ENCODE data around the gene CCDC88C.

The CCDC88C gene

DNA sequence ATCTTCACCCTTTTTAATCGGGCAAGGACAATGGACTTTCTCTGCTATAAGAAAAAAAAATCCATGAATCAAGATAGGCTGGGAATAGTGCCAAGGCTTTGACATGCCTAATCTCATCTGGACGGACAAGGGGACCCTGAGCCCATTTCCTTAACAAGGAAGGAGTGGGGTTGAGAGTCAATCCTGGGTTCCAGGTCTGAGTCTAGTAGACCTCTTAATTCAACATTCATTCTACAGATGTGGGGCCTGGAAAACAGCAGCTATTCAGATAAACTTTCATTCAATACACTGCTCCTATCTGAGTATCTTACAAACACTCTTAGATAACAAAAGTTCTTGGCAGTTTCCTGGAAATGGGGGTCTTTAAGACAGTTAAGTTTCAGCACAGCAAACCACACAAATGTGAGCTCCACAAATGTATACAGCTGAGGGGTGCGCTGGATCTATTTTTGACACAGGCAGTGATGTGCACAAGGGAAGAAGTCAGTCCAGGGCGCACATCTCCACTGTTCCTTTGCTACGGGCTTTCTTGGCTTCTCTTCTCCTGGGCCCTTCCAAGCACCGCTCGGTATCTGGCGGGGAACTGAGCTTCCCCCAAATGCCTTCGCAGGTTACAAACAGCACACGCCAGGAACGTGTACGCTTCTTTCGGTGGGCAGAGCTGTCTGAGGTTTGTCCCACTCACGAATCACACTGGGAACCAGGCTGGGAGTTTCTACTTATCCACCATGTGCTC lies 90.9 kb downstream of the CCDC88C start:
- no peak for DNase-seq

DNA sequence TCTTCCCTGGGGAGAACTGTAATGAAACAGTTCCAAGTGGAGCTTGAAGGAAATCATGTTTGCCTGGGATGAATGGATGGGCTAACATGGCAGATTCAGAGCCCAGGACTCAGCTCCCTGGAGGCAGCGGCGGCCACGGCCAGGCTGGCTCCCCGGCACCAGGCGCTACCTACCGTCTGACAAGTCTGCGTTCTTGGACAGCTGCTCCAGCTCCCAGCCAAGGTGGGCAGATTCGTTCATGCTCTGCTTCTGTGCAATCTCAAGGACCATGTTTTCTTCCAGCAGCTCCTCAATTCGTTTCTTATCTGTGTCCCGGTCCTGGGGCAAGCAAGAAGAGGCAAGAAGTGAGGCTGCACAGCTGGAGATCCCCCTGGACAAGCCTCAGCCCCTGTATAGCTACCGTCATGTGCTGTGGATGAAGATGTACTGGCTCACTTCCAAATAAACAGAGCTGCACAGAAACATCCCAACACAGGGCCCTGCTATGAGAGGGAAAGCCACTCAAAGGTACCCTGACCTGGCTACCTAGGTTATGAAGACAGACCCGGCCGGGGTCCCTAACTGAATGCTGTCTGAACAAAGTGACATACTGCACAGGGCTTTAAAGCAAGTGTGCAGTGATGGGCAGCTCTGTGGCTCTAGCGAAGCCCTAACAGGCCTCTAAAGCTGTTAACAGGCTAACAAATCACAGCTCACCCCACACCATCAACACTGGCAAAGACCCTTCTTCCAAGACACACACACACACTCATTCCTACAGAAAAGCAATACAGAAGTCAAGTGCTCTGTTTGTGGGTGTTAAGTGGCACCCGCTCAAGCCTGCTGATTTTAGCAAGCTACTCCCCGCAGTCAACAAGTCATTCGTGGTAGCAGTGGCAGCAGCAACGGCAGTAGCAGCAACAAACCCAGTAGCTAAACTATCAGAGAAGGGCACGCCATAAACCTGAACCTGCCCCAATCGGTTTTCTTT lies 92.7 kb downstream of the CCDC88C start:
- DNase-seq: no peak

DNA sequence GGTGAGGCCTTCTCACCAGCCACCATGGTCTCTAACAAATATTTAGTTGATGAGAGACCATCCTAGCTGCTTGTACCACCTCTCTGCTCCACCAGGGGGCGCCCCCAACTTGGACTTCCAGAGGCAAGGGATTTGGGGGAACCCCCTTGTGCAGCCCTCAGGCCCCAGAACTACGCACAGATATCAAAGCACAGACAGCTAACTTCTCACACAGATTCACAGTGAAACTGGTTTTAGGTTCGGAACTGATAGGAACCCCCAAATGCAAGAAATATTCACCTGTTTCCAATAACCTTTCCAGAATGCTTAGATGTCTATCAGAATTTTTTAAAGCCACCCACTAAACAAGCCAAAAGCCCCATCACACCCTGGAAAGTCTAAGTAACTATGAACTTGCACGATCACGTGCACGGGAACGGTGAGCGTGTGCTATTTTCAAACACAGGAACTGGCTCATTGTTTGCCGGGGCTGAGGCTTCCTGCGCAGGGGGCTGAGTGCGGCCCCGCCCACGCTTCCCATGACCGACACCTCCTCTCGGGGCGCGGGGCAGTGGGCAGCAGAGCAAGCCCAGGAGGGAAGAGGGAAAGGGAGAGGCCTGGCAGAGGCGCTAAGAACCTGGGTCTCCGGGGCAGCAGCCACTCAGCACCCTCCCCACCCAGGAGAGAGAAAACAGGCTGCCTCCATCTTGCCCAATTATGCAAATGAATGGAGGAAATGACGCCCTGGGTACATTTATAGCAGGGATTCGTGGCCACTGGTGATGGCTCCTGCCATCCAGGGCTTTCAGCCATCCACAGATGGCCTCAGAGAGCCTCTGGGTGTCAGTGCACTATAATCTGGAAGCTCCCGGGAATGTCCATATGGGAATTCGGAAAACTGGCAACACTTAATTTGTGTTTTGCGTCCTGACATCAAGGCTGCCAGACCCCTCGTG lies 93.7 kb downstream of the CCDC88C start:
- peak; percentile 95 for DNase-seq

DNA sequence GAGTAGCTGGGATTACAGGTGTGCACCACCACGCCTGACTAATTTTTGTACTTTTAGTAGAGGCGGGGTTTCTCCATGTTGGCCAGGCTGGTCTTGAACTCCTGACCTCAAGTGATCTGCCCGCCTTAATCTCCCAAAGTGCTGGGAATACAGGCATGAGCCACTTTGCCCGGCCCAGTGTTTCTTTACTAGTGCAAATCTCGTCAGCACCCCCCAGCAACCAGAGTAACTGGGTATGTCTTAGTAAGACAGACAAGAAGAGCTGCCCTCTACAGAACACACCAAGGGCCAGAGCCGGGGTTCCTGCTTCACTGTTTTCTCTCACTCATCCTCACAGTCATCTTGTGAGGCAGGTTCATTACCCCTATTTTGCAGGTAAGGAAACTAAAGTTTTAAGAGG lies 94.6 kb downstream of the CCDC88C start:
- DNase-seq: no peak

DNA sequence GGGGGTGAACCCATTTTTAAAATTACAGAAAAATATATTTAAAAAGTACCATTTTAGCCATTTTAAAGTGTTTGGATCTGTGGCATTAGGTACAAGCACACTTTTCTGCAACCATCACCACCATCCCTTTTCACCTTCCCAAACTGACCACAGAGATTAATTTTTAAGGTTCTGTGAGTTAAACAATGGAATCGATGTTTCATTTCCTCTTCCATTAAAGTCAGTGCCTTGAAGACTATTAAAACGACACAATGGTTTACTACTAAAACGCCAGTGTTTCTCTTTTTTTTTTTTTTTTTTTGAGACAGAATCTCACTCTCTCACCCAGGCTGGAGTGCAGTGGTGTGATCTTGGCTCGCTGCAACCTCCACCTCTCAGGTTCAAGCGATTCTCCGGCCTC lies 95.0 kb downstream of the CCDC88C start:
- no peak for DNase-seq

DNA sequence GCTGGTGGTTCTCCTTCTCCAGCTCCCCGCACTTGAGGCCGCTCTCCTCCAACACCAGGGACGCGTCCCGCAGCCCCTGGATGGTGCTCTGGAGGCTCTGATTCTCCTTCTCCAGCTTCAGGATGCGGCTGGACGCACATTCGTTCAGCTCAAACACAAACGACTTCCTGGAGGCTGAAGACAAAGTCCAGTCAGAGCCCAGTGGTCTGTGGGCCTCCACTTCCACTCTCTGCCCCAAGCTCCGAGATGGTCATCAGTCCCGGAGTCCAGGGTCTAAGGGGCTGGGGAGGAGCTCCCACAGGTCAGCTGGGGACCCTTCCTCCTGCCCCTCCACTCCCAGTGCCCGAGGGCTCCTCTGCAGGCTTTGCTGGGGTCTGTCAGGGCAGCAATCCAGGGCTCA lies 96.5 kb downstream of the CCDC88C start:
- no peak for DNase-seq

DNA sequence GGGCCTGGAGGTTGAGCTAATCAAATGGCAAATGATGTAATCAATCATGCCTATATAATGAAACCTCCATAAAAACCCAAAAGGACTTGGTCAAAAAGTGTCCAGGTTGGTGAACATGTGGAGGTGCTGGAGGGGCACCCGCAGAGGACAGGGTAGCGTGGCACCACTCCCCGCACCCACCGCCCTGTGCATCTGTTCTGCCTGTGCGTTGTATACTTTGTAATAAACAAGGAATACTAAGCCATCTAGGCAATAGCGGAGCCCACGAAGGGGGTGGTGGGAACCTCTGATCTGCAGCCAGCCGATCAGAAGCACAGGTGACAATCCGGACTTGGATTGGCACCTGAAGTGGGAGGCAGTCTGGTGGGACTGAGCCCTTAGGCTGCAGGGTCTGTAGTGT lies 97.4 kb downstream of the CCDC88C start:
- no peak for DNase-seq

DNA sequence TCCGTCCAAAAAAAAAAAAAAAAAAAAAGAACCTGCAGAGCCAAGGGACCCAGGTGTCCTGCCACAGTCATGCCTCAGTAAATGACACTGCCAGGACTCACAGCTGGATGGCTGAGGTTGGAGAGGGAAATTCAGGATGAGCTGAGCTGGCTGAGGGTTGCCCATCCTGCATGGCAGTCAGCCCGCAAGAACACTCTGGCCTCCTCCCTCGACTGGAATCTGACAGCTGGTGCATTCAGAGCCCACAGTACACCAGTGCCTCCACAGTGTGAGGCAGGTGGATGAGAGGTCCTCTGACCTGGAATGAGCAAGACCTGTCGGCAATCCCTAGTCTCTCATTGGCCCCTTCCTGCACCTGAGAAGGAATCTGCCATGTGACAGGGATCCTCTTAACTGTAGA lies 98.7 kb downstream of the CCDC88C start:
- no peak for DNase-seq

DNA sequence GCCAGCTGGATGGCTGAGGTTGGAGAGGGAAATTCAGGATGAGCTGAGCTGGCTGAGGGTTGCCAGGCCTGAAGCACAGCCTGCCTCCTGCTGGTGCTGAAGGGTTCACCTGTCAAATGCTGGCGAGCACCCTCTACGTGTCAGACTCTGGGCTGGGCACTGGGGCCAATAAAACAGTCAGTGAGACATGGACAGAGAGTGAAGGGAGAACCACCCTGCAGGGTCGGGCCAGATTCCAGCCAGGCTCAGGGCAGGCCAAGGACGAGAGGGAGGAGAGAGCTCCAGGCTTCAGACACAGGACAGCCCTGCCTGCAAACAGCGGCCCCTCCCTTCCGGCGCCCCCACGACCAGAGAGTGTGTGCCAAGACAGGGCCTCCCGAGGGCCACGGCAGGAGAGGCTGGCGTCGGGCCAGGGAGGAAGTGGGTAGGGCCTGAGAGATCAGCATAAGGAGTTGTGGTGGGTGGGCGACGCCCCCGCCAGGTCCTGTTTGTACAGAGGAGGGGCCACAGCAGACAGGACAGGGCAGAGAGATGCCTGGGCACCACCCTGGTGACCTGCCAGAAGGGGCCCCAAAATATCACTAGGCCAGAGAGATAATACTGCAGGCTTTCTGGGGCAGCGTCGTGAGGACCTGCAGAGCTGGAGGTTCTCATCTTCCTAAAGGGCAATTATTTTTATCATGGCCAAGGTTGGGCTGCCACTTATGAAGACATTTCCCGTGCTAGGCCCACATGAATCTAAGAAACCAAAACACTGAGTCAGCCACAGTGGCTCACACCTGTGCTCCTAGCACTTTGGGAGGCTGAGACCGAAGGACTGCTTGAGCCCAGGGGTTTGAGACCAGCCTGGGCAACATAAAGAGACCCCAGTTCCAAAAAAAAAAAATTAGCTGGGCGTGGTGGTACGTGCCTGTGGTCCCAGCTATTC lies 100.0 kb downstream of the CCDC88C start:
- DNase-seq: peak; percentile 89

DNA sequence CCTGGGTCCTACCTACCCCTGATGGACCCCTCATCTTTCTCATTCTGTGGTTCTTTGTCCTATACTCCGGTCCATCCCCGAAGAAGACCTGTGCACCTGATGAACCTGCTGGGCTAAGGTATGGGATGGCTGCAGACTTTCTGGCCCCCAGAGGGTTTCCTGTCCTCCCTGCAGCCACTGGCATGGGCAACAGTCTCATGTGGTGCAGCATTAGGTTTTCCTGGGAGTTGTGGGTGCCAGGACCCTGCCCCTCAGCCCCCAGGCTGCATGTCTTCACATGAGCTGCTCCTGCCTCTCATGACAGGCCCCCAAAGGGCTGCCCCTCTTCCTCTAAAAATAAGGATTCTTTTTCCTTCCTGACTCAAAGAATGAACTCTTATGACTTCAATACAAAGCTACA lies 100.9 kb downstream of the CCDC88C start:
- no peak for DNase-seq

DNA sequence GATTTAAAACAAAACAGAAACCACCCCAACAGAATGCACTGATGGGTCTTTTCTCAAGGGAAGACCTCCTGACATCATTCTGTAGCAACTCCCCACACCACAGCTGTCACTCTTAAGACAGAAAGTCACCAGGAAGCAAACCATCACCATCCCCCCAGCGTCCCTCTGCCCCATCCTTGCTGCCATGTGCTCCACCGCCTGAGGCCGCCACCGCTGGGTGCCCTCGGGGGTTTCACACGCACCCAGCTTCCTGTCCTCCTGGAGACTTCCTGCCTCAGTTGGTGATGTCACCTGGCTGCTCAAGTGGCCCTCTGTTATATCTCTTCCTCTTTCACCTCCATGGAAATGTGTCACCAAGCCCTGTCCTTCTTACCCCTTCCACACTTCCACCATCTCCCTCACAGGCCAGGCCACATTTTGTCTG lies 101.8 kb downstream of the CCDC88C start:
- DNase-seq: peak; percentile 89

DNA sequence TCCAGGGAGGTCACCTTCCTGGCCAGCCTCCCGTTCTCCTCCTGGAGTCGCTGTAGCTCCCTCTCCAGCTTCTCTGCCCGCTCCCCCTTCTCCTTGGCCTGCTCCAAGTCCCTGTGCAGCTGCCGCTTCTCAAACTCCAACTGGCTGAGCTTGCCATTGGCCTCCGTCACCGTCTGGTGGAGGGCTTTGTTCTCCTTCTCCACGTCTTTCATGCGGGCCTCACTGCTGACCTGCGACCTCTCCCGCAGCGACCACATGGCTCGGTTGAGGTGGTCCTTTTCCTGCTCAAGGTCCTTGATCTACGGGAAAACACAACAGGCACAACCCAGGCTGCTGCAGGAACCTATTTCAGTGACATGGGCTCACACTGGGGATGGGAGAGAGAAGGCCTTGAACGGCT lies 103.8 kb downstream of the CCDC88C start:
- no peak for DNase-seq

DNA sequence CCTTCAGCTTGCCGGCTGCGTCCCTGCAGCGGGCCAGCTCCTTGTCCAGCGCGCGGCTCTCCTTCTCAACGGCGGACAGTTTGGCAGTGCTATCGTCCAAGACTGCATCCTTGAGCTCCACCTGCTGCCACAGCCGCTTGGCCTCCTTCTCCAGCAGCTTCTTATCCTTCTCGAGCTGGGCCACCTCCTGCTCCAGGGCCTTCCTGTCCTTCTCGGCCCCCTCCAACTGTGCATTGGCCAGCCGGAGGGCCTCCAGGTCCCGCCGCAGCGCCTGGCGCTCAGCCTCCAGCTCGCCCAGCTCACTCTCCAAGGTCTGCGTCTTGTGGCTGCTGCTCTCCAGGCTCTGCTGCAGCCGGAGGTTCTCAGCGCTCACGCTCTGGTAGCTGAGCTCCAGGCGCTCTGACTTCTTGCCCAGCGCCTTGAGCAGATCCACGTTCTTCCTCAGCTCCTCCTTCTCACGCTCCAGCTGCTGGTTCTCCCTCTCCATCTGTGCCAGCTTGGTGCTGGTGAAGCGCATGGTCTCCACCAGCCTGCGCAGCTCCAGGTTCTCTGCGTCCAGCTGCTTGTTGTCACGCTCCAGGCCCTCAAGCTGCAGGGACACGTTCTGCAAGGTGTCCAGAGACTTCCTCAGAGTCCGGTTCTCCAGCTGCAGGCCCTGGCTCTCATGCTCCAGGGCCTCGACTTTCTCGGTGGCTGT lies 104.3 kb downstream of the CCDC88C start:
- no peak for DNase-seq

DNA sequence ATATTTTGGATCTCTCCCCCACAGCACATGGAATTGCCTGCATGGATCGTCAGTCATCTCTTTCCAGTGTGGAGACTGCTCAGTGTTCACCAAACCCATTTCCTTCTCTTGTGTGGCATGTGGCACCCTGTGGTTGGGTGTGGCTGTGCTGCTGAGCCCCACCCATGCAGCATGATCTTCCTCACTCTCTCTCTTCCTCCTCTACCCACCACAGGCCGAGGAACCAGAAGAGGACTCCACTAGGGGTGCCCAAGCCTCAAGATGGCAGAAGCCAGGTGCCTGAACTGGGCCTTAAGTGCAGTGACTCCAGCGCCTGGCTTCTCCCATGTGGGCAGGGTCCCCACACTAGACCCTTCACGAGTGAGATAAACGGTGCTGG lies 106.3 kb downstream of the CCDC88C start:
- DNase-seq: peak; percentile 56

DNA sequence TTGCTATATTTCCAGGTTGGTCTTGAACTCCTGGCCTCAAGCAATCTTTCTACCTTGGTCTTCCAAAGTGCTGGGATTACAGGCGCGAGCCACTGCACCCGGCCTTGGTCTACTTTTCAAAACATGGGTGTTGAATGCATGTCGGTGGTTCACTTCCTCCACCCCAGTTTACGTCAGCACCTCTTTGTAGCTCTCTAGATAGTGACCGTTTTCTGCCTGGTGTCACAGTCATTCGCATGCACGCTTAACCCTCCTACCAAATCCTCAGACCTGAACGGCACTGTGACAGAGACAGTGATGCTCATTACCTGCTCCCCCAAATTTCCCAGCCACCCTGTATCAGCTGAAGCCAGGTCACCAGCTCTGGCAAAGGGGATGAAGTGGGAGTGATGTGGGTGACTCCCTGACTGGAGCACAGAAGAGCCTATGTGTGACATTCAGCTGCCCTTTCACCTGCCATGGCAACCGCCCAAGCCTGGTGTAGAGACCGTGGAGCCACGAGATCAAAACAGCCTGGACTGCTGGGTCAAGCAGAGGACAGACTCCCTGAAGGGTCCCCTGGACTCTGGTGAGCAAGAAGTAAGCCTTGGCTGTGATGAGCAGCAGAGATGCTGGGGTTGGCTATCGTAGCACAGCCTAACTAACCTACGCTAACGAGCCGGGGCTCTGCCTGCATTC lies 106.9 kb downstream of the CCDC88C start:
- DNase-seq: peak; percentile 37

DNA sequence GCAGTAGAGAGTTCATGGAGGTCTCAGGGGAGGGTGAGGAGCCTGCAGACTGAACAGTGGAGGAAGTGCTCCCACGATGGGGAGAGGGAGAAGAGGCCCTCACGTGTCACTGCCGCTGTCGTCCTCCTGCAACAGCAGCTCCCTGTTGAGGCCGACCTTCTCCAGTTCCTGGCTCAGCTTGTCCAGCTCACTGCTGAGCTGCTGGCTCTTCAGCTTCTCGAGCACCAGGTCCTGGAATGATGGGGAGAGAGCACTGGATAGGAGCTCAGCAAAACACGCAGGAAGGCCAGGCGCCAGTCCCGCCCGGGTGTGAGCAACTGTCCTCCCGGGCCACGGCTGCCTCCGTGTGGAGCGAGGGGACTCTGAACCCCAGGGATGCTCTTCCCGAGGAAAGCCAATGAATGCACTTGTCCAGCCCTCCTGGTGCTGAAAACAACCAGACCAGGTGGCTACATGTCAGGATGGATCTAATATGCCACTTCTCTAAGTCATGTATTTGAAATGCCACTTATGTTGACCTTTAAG lies 107.8 kb downstream of the CCDC88C start:
- DNase-seq: no peak

DNA sequence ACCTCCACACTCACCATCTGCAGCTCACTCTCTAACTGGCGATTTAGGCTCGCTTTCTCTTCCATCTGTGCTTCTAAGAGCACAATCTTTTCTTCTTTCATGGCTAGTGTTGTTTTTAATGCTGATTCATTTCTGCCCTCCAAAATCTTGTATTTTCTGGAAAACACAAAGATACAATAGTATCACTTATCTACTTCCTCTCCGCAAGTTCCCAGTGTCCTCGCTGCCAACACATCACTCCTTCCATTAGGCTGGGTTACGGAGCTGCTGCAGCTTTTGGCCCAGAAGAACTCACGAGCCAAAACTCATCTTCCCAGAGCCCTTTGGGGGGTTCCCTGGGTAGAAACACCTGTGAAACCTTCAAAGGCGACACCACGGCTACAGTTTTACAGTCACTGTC lies 109.3 kb downstream of the CCDC88C start:
- no peak for DNase-seq

DNA sequence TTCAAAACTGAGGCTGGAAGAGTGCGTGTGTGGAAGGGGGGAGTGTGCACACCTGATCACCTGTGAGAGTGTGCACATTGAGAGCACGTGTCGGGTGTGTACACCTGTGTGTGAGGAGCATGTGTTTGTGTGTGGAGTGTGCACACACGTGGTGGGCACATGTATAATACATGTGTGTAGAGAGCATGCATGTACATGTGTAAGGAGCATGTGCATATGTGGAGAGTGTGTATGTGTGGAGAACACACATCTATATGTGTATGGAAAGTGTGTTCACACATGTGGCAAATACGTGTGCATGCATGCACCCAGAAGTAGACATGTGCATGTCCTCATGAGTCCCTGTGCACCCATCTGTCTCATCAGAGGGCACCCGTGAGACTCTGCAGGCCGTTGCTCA lies 110.0 kb downstream of the CCDC88C start:
- no peak for DNase-seq

DNA sequence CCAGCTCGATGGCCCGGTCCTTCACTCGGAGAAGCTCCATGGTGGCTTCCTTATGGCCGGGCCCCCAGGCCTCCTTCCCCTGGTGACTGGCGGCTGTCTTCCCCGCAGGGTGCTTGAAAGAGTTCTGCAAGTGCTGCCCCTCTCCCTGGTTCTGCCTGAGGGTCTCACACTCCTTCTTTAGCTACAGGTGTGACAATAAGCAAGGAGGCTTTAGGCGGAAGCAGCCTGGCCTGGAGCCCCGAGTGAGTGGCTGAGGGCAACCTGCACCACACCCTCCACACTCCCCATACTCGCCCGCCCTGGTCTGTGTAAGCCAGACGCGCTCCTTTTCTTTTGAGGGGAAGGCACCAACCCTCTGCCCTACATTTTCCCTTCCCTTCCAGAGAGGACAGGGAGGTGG lies 110.6 kb downstream of the CCDC88C start:
- DNase-seq: no peak

DNA sequence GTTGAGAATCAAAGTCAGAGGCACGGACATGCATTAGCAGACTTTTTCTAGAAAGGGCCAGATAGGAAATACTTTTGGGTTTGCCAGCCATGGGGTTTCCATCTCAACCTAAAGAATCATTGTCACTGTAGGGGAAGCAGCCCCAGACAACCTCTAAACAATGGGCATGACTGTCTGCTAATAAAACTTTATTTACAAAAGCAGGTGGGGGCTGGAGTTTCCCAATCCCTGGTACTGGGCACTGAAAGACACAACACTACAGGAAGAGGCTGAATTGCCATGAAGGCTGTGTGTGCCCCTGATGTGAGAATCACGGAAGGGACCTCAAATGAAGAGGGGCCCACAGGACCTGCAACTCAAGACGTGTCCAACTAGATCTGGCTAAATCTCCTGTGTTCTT lies 111.1 kb downstream of the CCDC88C start:
- no peak for DNase-seq
